ENCODE data around the gene SFT2D2. TPM values are rescaled to one million over a fixed set of nuclear protein-coding genes. Genes with fewer than 3 reads are reported as not detected.

SFT2D2 gene
- total RNA-seq, 5 donors from 2014 or later (not counting 1 experiment from before 2014, with no cell fraction given): 51.6 to 63.1 (median 55.6) TPM

- Mint-ChIP-seq H3K4me1 (peaks cover 5 to 8% (median 8%) of the 10 kb centered on the region in 3 donors), H3K27ac (no peak within 1 kb of the TSS), H3K36me3 (peaks cover 51% of the 10 kb centered on the region), H3K9me3 (peaks cover 0 to 13% (median 4%) of the 10 kb centered on the region in 3 donors), H3K4me3 (no peak within 1 kb of the TSS), H3K27me3 (no peaks in the 10 kb centered on the region)
- ChIA-PET POLR2A (no interaction called here), CTCF (no interaction called here)
- Histone ChIP-seq H3K4me3 (ENCODE audit: control insufficient read depth in 1 of 2, extremely low read depth in 1 of 2, low read length in 1 of 2) (no peak within 1 kb of the TSS), H3K27ac (ENCODE audit: low read length) (no peak within 1 kb of the TSS), H3K4me1 (ENCODE audit: control insufficient read depth in 1 of 2, extremely low read depth in 1 of 2, insufficient read depth in 2 of 2, low read length in 2 of 2) (no peaks in the 10 kb centered on the region), H3K36me3 (ENCODE audit: control insufficient read depth in 2 of 2, extremely low read depth in 1 of 2, insufficient read depth in 1 of 2, low read length in 1 of 2) (no peaks in the 10 kb centered on the region), H3K27me3 (replicated peaks in 1 of 2; ENCODE audit: control insufficient read depth in 2 of 2, extremely low read depth in 1 of 2, insufficient read depth in 2 of 2, low read length in 1 of 2) (no peaks in the 10 kb centered on the region), H3K9me3 (no peaks in the 10 kb centered on the region)
- no peak for DNase-seq
- WGBS (ENCODE audit: insufficient coverage): 60% methylated on average over 1 of the region's 7 CpGs
- ATAC-seq (replicated peaks in 1 of 4): no peak
Measured at GRCh38 chr1:168280296-168280927, 54.6 kb downstream of the SFT2D2 start, which contains the start of gene TBX19. Gene TBX19, plus strand, starts transcription at chr1:168280877. Its CDS starts 214 bp downstream, at chr1:168281091.

GRCh38 chr1:168281603-168282325 lies 56.0 kb downstream of the SFT2D2 start:
- Mint-ChIP-seq H3K4me1 (peaks cover 10 to 16% (median 15%) of the 10 kb centered on the region in 3 donors), H3K36me3 (peaks cover 44% of the 10 kb centered on the region), H3K4me3 (no peak overlapping the region), H3K27ac (no peak overlapping the region), H3K27me3 (no peaks in the 10 kb centered on the region), H3K9me3 (peaks cover 0 to 6% (median 2%) of the 10 kb centered on the region in 3 donors)
- H3K36me3 ChIP-seq (ENCODE audit: control insufficient read depth in 2 of 2, extremely low read depth in 1 of 2, insufficient read depth in 1 of 2, low read length in 1 of 2): no peaks in the 10 kb centered on the region
- ChIA-PET CTCF (no interaction called here), POLR2A (no interaction called here)
- H3K27ac ChIP-seq (ENCODE audit: low read length): no peak overlapping the region
- H3K4me3 ChIP-seq (ENCODE audit: control insufficient read depth in 1 of 2, extremely low read depth in 1 of 2, low read length in 1 of 2): no peak overlapping the region
- WGBS (ENCODE audit: insufficient coverage): no CpG with 5 or more reads among the region's 11 CpGs
- H3K27me3 ChIP-seq (replicated peaks in 1 of 2; ENCODE audit: control insufficient read depth in 2 of 2, extremely low read depth in 1 of 2, insufficient read depth in 2 of 2, low read length in 1 of 2): no peaks in the 10 kb centered on the region
- H3K4me1 ChIP-seq (ENCODE audit: control insufficient read depth in 1 of 2, extremely low read depth in 1 of 2, insufficient read depth in 2 of 2, low read length in 2 of 2): no peaks in the 10 kb centered on the region
- DNase-seq: no peak
- ATAC-seq (replicated peaks in 1 of 4): no peak
- H3K9me3 ChIP-seq: no peaks in the 10 kb centered on the region

- Mint-ChIP-seq H3K27me3 (no peaks in the 10 kb centered on the region), H3K27ac (no peak overlapping the region), H3K9me3 (no peaks in the 10 kb centered on the region), H3K36me3 (peaks cover 25% of the 10 kb centered on the region), H3K4me3 (no peak overlapping the region), H3K4me1 (peaks cover 16 to 23% (median 22%) of the 10 kb centered on the region in 3 donors)
- Histone ChIP-seq H3K36me3 (ENCODE audit: control insufficient read depth in 2 of 2, extremely low read depth in 1 of 2, insufficient read depth in 1 of 2, low read length in 1 of 2) (no peaks in the 10 kb centered on the region), H3K4me1 (ENCODE audit: control insufficient read depth in 1 of 2, extremely low read depth in 1 of 2, insufficient read depth in 2 of 2, low read length in 2 of 2) (no peaks in the 10 kb centered on the region), H3K27me3 (replicated peaks in 1 of 2; ENCODE audit: control insufficient read depth in 2 of 2, extremely low read depth in 1 of 2, insufficient read depth in 2 of 2, low read length in 1 of 2) (no peaks in the 10 kb centered on the region), H3K27ac (ENCODE audit: low read length) (no peak overlapping the region), H3K4me3 (ENCODE audit: control insufficient read depth in 1 of 2, extremely low read depth in 1 of 2, low read length in 1 of 2) (no peak overlapping the region), H3K9me3 (no peaks in the 10 kb centered on the region)
- DNase-seq: no peak
- CTCF ChIA-PET: no interaction called here
- ATAC-seq (replicated peaks in 1 of 4): no peak
- POLR2A ChIA-PET: interaction anchor here in 1 of 2 donors (0.8 kb wide), 1 partner anchor 903 kb away, joined by 9 read pairs; no protein-coding TSS in a partner anchor
Measured at GRCh38 chr1:168285521-168285790, 59.7 kb downstream of the SFT2D2 start.

- H3K9me3 ChIP-seq: no peaks in the 10 kb centered on the region
- CTCF ChIA-PET: interaction anchor here in 1 of 2 donors (0.6 kb wide), 1 partner anchor 404 kb away, joined by 4 read pairs; no protein-coding TSS in a partner anchor
- no peaks in the 10 kb centered on the region for H3K4me1 ChIP-seq (ENCODE audit: control insufficient read depth in 1 of 2, extremely low read depth in 1 of 2, insufficient read depth in 2 of 2, low read length in 2 of 2)
- Mint-ChIP-seq H3K4me1 (peaks cover 16 to 23% (median 22%) of the 10 kb centered on the region in 3 donors), H3K27ac (no peak overlapping the region), H3K36me3 (peaks cover 19% of the 10 kb centered on the region), H3K9me3 (no peaks in the 10 kb centered on the region), H3K4me3 (no peak overlapping the region), H3K27me3 (no peaks in the 10 kb centered on the region)
- no peaks in the 10 kb centered on the region for H3K36me3 ChIP-seq (ENCODE audit: control insufficient read depth in 2 of 2, extremely low read depth in 1 of 2, insufficient read depth in 1 of 2, low read length in 1 of 2)
- H3K27ac ChIP-seq (ENCODE audit: low read length): no peak overlapping the region
- no peak overlapping the region for H3K4me3 ChIP-seq (ENCODE audit: control insufficient read depth in 1 of 2, extremely low read depth in 1 of 2, low read length in 1 of 2)
- POLR2A ChIA-PET: interaction anchor here in 1 of 2 donors (0.5 kb wide), 1 partner anchor 1166 kb away, joined by 5 read pairs; no protein-coding TSS in a partner anchor
- DNase-seq (no peak), ATAC-seq (replicated peaks in 1 of 4) (no peak)
- WGBS (ENCODE audit: insufficient coverage): no CpG with 5 or more reads among the region's 4 CpGs
- no peaks in the 10 kb centered on the region for H3K27me3 ChIP-seq (replicated peaks in 1 of 2; ENCODE audit: control insufficient read depth in 2 of 2, extremely low read depth in 1 of 2, insufficient read depth in 2 of 2, low read length in 1 of 2)
Measured at GRCh38 chr1:168285971-168286927, 60.4 kb downstream of the SFT2D2 start.

- Mint-ChIP-seq H3K27me3 (no peaks in the 10 kb centered on the region), H3K36me3 (peaks cover 17% of the 10 kb centered on the region), H3K9me3 (no peaks in the 10 kb centered on the region), H3K27ac (peak overlapping the region in 1 of 2 donors; percentile 28), H3K4me1 (peaks cover 16 to 23% (median 22%) of the 10 kb centered on the region in 3 donors), H3K4me3 (no peak overlapping the region)
- H3K36me3 ChIP-seq (ENCODE audit: control insufficient read depth in 2 of 2, extremely low read depth in 1 of 2, insufficient read depth in 1 of 2, low read length in 1 of 2): no peaks in the 10 kb centered on the region
- DNase-seq (no peak), ATAC-seq (replicated peaks in 1 of 4) (peak in 1 of 4 experiments; percentile 53)
- H3K27ac ChIP-seq (ENCODE audit: low read length): no peak overlapping the region
- no peaks in the 10 kb centered on the region for H3K27me3 ChIP-seq (replicated peaks in 1 of 2; ENCODE audit: control insufficient read depth in 2 of 2, extremely low read depth in 1 of 2, insufficient read depth in 2 of 2, low read length in 1 of 2)
- H3K4me3 ChIP-seq (ENCODE audit: control insufficient read depth in 1 of 2, extremely low read depth in 1 of 2, low read length in 1 of 2): no peak overlapping the region
- no CpG with 5 or more reads among the region's 1 CpG for WGBS (ENCODE audit: insufficient coverage)
- H3K4me1 ChIP-seq (ENCODE audit: control insufficient read depth in 1 of 2, extremely low read depth in 1 of 2, insufficient read depth in 2 of 2, low read length in 2 of 2): no peaks in the 10 kb centered on the region
- no peaks in the 10 kb centered on the region for H3K9me3 ChIP-seq
- POLR2A ChIA-PET: no interaction called here
- CTCF ChIA-PET: interaction anchor here (0.6 to 0.7 kb wide), 3 partner anchors 8 to 405 kb away, joined by 3 to 4 read pairs (median 3); no protein-coding TSS in a partner anchor
Measured at GRCh38 chr1:168287237-168287664, 61.4 kb downstream of the SFT2D2 start.
